Caki2 (cell line): ENCODE data around the gene UBE2E2. TPM values are rescaled to one million over a fixed set of nuclear protein-coding genes. Genes with fewer than 3 reads are reported as not detected.
"Not testable (repeated sequence)": the region's sequence is repeated elsewhere in the genome, so short reads cannot be mapped to it uniquely, and the experiment has no call there.

ENCODE experiments used
- DNase-seq: peaks from one replicate; pipeline ENCODE4 v3.0.0-alpha.2; 2015; ENCODE audit warnings: low read depth
- in situ Hi-C: cut with HindIII; loops from 2 replicates; pipeline ENCODE4 v1.10.0; 2016; ENCODE audit warnings: low sequenced_read_pairs, low pct_unique_long_range_greater_than_20kb, mixed read lengths
- total RNA-seq: library from RNA; depleted of rRNA; stranded (reverse); fragments of >200 nt; shearing (Covaris generic); gene quantifications from 2 replicates; pipeline ENCODE4 v1.2.3, GENCODE V29; 2014; ENCODE audit warnings: low replicate concordance; rRNA removed

UBE2E2 gene
- total RNA-seq, result 37.9 and 74.5 TPM in 2 replicates

- DNase-seq, result peak; percentile 72
- in situ Hi-C loops, result no loop called here
Measured at GRCh38 chr3:23202921-23203707, at the start of gene UBE2E2. TSS of gene UBE2E2 (plus strand) at chr3:23203327.

- DNase-seq, result no peak
- in situ Hi-C loops, result no loop called here
Measured at GRCh38 chr3:23153436-23153835, 49.7 kb upstream of the UBE2E2 start.

GRCh38 chr3:23157331-23157730, 45.8 kb upstream of the UBE2E2 start:
- in situ Hi-C loops, result no loop called here
- no peak for DNase-seq

DNA sequence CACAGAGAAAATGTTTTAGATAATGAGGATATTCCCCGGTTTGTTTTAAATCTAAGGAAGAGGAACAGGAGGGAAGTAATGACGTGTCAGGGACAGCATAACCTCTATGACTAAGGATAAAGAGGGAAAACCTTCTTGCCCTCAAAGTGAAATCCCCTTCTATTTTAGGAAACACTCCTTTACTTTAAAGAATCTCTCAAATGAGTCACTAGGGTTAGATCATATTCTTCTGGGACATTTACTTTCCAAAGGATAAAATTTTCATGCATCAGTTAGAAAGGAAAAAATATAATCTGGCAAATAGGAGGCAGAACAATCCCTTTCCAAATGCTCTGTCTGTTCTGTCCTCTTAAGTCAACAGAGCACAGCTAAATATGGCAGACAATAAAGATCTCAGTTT, 43.2 kb upstream of the UBE2E2 start:
- in situ Hi-C loops, result no loop called here
- peak; percentile 83 for DNase-seq

DNA sequence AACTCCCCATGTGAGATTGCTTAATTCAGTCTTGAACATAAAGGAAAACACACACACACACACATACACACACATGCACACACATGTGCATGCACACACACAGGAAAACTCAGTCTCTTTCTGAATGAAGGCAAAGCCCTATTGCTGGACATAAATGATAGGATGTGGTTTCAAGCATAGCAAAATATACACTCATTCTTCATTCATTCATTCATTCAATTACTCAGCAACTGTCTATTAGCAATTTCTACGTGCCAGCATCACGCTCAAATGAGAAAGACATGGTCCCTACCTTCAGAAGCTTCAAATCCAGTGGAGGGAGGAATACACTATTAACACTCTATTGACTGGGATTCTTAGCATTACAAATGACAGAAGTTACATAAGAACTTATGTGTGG, 41.8 kb upstream of the UBE2E2 start:
- in situ Hi-C loops, result no loop called here
- DNase-seq, result no peak

DNA sequence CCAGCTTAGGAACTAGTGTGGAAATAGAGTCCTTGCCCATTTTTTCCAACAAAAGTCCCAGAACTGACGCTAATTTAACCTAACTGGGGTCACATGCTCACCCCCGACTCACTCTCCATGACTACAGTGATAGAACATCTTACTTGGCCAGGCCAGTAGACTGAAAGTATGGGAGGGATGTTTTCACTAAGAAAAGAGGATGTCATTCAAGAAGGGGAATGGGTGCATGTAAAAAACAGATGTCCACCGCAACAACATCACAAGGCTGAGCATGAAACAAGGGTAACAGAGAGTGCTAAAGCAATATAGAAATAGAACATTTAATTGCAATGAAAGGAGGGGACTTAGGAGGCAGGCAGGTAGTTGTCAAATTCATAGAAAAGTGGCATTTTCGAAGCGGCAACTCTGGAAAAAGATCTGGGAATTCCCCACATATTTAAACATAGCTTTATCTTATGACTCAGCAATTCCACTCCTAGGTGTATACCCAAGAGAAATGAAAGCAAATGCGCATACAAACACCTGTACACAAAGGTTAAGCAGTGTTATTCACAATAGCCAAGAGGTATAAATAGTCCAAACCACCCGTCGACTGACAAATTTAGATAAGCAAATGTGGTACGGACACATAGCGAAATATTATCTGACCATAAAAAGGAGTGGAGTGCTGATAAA, 41.1 kb upstream of the UBE2E2 start:
- peak; percentile 50 for DNase-seq
- in situ Hi-C loops, result no loop called here

GRCh38 chr3:23162934-23163333, 40.2 kb upstream of the UBE2E2 start:
- in situ Hi-C loops, result no loop called here
- no peak for DNase-seq

GRCh38 chr3:23164746-23165145, 38.4 kb upstream of the UBE2E2 start:
- in situ Hi-C loops, result no loop called here
- no peak for DNase-seq

DNA sequence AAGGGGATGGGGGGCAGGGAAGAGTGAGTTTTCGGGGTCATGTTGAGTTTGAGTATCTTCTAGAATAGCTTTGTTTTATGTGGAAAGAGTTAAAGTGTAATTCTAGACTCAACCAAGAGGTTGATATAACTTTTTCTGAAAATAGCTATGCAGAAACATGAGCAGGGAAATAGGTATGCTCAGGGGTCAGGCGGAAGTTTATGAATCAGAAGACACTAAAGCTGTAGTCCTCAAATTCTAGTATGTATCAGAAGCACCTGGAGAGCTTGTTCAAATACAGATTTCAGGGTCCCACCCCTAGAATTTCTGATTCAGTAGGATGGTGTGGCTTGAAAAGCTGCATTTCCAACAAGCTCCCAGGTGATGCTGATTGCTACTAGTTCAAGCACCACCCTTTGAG, 37.6 kb upstream of the UBE2E2 start:
- DNase-seq, result no peak
- in situ Hi-C loops, result no loop called here

DNA sequence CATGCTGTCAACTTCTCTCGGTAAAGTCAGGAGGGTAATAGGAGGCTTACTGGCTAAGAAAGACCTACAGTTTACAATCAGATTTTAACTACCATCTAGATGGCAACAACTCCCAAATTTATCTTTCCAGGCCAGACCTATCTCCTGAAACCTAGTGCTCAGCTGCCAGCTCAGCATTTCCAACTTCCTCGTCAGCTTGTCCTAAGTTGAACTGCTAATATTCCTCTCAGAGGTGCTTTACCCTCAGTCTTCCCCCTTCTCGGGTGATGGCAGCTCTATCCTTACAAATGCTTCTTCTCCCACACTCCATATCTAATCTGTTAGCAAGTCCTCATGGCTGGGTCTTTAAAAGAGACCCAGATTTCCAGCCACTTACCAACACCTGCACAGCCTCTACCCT, 36.9 kb upstream of the UBE2E2 start:
- no peak for DNase-seq
- in situ Hi-C loops, result no loop called here

DNA sequence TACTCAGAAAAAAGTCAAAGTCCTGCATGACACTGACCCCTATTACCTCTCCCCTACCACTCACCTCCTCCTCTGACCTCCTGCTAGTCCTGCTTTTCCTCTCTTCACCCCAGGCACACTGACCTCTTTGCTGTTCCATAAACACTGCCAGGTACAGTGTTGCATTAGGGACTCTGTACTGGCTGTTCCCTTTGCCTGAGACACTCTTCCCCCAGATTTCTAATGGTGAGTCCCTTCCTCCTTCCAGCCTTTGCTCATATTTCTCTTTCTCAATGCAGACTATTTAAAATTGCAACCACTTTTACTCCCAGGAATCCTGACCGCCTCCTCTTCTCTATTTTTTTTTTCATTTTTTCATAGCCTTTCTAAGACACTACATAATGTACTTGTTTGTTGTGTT, 36.3 kb upstream of the UBE2E2 start:
- in situ Hi-C loops, result no loop called here
- DNase-seq, result no peak

- in situ Hi-C loops, result no loop called here
Measured at GRCh38 chr3:23169551-23169950, 33.6 kb upstream of the UBE2E2 start.

GRCh38 chr3:23170291-23170690, 32.8 kb upstream of the UBE2E2 start:
- no peak for DNase-seq
- in situ Hi-C loops, result no loop called here

More at GRCh38 chr3:23169551-23169950, 33.6 kb upstream of the UBE2E2 start:
- DNase-seq, result no peak

DNA sequence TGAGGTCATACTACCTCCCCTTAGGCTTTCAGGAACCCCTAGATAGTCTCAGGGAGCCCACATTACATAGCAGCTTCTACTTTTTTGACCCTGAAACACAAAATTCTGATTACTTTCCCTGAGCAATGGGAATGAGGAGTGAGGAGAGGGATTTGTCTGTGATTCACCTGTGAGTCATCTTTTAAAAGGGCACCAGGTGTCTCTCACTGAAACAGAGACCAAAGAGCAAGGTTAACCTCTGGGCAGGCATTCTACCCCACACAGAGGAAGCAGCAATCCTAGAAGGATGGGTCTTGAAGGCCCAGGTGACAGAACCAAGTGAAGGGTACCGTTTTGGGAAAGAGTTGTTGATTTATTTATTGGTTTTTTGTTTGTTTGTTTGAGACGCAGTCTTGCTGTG, 31.1 kb upstream of the UBE2E2 start:
- in situ Hi-C loops, result no loop called here
- DNase-seq, result no peak

DNA sequence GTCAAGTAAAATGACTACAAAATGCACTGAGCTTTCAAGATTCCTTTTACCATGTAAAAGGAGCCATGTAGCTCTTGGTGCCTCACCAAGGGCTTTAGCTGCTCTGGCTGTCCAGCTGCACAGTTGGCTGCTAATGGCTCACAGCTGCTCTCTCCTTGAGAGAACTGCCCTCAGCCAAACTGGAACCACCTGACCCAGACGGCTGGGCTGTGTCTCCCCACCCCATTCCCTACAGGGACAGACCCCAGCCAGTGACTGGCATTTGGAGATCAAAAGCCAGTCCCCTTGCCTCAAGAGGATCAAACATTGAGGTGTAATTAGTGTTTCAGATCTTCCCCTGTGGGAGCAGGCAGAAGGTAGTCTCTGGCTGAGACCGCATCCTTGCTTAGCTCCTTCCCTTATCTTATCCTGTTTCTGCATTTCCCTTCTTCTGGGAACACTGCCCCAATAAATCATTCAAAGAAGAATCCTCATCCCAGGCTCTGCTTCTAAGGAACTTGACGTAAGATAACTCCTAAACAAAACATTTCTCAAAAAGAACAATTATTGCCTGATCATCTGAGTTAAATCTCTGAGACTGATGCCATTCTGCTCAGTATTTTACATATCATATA, 28.6 kb upstream of the UBE2E2 start:
- no peak for DNase-seq
- in situ Hi-C loops, result no loop called here

DNA sequence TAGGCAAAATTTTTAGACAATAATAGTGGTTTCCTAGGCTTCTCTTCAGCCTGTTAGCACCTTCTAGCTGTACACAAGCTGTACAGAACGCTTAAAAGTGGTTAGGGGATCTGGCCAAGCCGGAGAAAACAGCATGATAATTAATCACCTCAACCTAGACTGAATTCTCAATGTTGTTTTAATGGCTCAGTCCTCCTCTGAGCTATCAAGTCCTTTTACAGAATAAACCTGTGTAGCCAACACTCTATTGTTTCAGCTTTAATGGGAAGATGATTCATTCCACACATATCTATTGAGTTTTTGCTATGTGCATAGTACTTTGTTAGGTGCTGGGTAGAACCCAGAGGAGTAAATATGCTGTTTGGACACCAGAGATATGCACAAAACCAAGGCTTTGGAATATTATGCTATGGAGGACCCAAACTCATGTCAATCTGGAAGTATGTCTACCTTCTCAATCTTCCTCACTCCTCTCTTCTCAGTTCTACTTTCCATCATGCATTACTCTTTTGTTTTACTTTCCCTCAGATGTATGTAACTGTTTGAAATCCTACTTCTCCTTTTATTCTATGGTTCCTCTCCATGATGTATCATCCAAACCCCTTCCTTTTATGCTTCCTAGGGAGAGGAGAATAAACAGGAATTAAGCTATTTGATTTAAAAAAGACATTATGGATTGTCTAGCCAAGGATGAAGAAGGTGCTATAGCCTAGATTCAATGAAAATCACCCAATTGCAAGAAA, 27.6 kb upstream of the UBE2E2 start:
- no peak for DNase-seq
- in situ Hi-C loops, result no loop called here

- in situ Hi-C loops, DNase-seq: not testable (repeated sequence)
Measured at GRCh38 chr3:23176839-23177238, 26.3 kb upstream of the UBE2E2 start.

GRCh38 chr3:23182996-23183513, 20.1 kb upstream of the UBE2E2 start:
- in situ Hi-C loops, result no loop called here
- DNase-seq, result no peak
